ENCODE data around the gene MAML3. TPM values are rescaled to one million over a fixed set of nuclear protein-coding genes. Genes with fewer than 3 reads are reported as not detected.

Gene MAML3
- total RNA-seq, 1 donor: 0.72 TPM

GRCh38 chr4:139776235-139776634 lies 377.7 kb downstream of the MAML3 start:
- Histone ChIP-seq H3K4me1 (ENCODE audit: insufficient read depth, low read length) (no peaks in the 10 kb centered on the region), H3K27me3 (ENCODE audit: insufficient read depth, low read length) (peaks cover 6% of the 10 kb centered on the region), H3K79me2 (ENCODE audit: insufficient read depth, low read length) (no peaks in the 10 kb centered on the region), H3K36me3 (ENCODE audit: insufficient read depth, low read length) (no peaks in the 10 kb centered on the region), H3K9me3 (ENCODE audit: low read depth, low read length) (no peaks in the 10 kb centered on the region), H3K4me3 (ENCODE audit: insufficient read depth, low read length) (no peak overlapping the region), H3K4me2 (ENCODE audit: insufficient read depth, low read length) (no peak overlapping the region), H2AFZ (ENCODE audit: low read length) (no peak overlapping the region), H3K27ac (ENCODE audit: low read depth, low read length) (no peak overlapping the region), H4K20me1 (ENCODE audit: insufficient read depth, low read length) (no peaks in the 10 kb centered on the region)
- no peak for TF ChIP-seq CTCF (IDR thresholded peaks at IDR 0.05; ENCODE audit: extremely low read depth, low read depth, low read length)
- no peak for DNase-seq (ENCODE audit: insufficient read length, low spot score, missing footprints)

- Histone ChIP-seq H3K36me3 (ENCODE audit: insufficient read depth, low read length) (no peaks in the 10 kb centered on the region), H3K4me1 (ENCODE audit: insufficient read depth, low read length) (no peaks in the 10 kb centered on the region), H3K27ac (ENCODE audit: low read depth, low read length) (no peak overlapping the region), H4K20me1 (ENCODE audit: insufficient read depth, low read length) (no peaks in the 10 kb centered on the region), H2AFZ (ENCODE audit: low read length) (no peak overlapping the region), H3K9me3 (ENCODE audit: low read depth, low read length) (no peaks in the 10 kb centered on the region), H3K79me2 (ENCODE audit: insufficient read depth, low read length) (no peaks in the 10 kb centered on the region), H3K4me2 (ENCODE audit: insufficient read depth, low read length) (no peak overlapping the region), H3K4me3 (ENCODE audit: insufficient read depth, low read length) (no peak overlapping the region), H3K27me3 (ENCODE audit: insufficient read depth, low read length) (peaks cover 6% of the 10 kb centered on the region)
- no peak for DNase-seq (ENCODE audit: insufficient read length, low spot score, missing footprints)
- no peak for TF ChIP-seq CTCF (IDR thresholded peaks at IDR 0.05; ENCODE audit: extremely low read depth, low read depth, low read length)
These were observed 379.1 kb downstream of the MAML3 start for GRCh38 chr4:139774759-139775487.

- Histone ChIP-seq H3K27ac (ENCODE audit: low read depth, low read length) (no peak overlapping the region), H4K20me1 (ENCODE audit: insufficient read depth, low read length) (no peaks in the 10 kb centered on the region), H2AFZ (ENCODE audit: low read length) (no peak overlapping the region), H3K27me3 (ENCODE audit: insufficient read depth, low read length) (peaks cover 6% of the 10 kb centered on the region), H3K36me3 (ENCODE audit: insufficient read depth, low read length) (no peaks in the 10 kb centered on the region), H3K4me2 (ENCODE audit: insufficient read depth, low read length) (no peak overlapping the region), H3K9me3 (ENCODE audit: low read depth, low read length) (no peaks in the 10 kb centered on the region), H3K4me3 (ENCODE audit: insufficient read depth, low read length) (no peak overlapping the region), H3K79me2 (ENCODE audit: insufficient read depth, low read length) (no peaks in the 10 kb centered on the region), H3K4me1 (ENCODE audit: insufficient read depth, low read length) (no peaks in the 10 kb centered on the region)
- DNase-seq (ENCODE audit: insufficient read length, low spot score, missing footprints): no peak
- no peak for TF ChIP-seq CTCF (IDR thresholded peaks at IDR 0.05; ENCODE audit: extremely low read depth, low read depth, low read length)
These were observed 380.2 kb downstream of the MAML3 start for GRCh38 chr4:139773560-139774318.

GRCh38 chr4:139770361-139770760 lies 383.6 kb downstream of the MAML3 start:
- no peak overlapping the region for H3K27ac ChIP-seq (ENCODE audit: low read depth, low read length)

More at GRCh38 chr4:139770361-139770760, 383.6 kb downstream of the MAML3 start:
- Histone ChIP-seq H3K4me1 (ENCODE audit: insufficient read depth, low read length) (no peaks in the 10 kb centered on the region), H4K20me1 (ENCODE audit: insufficient read depth, low read length) (no peaks in the 10 kb centered on the region), H3K9me3 (ENCODE audit: low read depth, low read length) (no peaks in the 10 kb centered on the region), H3K4me3 (ENCODE audit: insufficient read depth, low read length) (no peak overlapping the region), H2AFZ (ENCODE audit: low read length) (no peak overlapping the region), H3K36me3 (ENCODE audit: insufficient read depth, low read length) (no peaks in the 10 kb centered on the region), H3K27me3 (ENCODE audit: insufficient read depth, low read length) (peaks cover 6% of the 10 kb centered on the region), H3K4me2 (ENCODE audit: insufficient read depth, low read length) (no peak overlapping the region), H3K79me2 (ENCODE audit: insufficient read depth, low read length) (no peaks in the 10 kb centered on the region)
- DNase-seq (ENCODE audit: insufficient read length, low spot score, missing footprints): no peak
- TF ChIP-seq CTCF (IDR thresholded peaks at IDR 0.05; ENCODE audit: extremely low read depth, low read depth, low read length): no peak

Data from osteoblast (primary cell).